Aorta (tissue), 5 donors: Measurements from ENCODE around the gene ALDOB. TPM values are rescaled to one million over a fixed set of nuclear protein-coding genes. Genes with fewer than 3 reads are reported as not detected.

ENCODE experiments used
- ATAC-seq: fragments of 200-7000 bp; cut with Tn5 transposase; one replicate; pipeline ENCODE4 v1.9.1; 2022; ENCODE audit warnings: moderate library complexity; ENCODE audit not compliant: low FRiP score
- DNase-seq, 2 donors: peaks; one replicate each; pipeline ENCODE4 v3.0.0-alpha.2; 2020
- H3K27ac ChIP-seq, 2 donors: one replicate each; pipeline ENCODE4 v1.5.1; 2013; ENCODE audit warnings: low read length in 2 of 2, mild to moderate bottlenecking in 2 of 2, moderate library complexity in 2 of 2, control low read depth in 1 of 2, inconsistent platforms in 1 of 2, low read depth in 1 of 2
- H3K27me3 ChIP-seq, 2 donors: one replicate each; pipeline ENCODE4 v1.6.1; 2013; ENCODE audit warnings: control low read depth in 1 of 2, low read length in 1 of 2, mild to moderate bottlenecking in 1 of 2, moderate library complexity in 1 of 2; ENCODE audit not compliant: insufficient read depth in 2 of 2, control insufficient read depth in 1 of 2
- H3K36me3 ChIP-seq, 2 donors: one replicate each; pipeline ENCODE4 v1.6.1; 2013; ENCODE audit warnings: control low read depth in 1 of 2, low read length in 1 of 2, mild to moderate bottlenecking in 1 of 2; ENCODE audit not compliant: insufficient read depth in 2 of 2, control insufficient read depth in 1 of 2
- H3K4me1 ChIP-seq, 2 donors: one replicate each; pipeline ENCODE4 v1.6.1; 2013; ENCODE audit warnings: low read length in 2 of 2, control low read depth in 1 of 2, mild to moderate bottlenecking in 1 of 2, moderate library complexity in 1 of 2; ENCODE audit not compliant: insufficient read depth in 2 of 2, control insufficient read depth in 1 of 2
- H3K4me3 ChIP-seq, 2 donors: one replicate each; pipeline ENCODE4 v1.5.1; 2013; ENCODE audit warnings: low read length in 2 of 2, control low read depth in 1 of 2, mild to moderate bottlenecking in 1 of 2
- H3K9me3 ChIP-seq: one replicate; pipeline ENCODE4 v1.6.1; 2013; ENCODE audit warnings: mild to moderate bottlenecking, low read length; ENCODE audit not compliant: control insufficient read depth
- WGBS, 2 donors: extraction: QIAGEN DNeasy Blood & Tissue Kit; methylation state at CpG; one replicate each; pipeline ENCODE4 v1.1.7; 2013; 5-methylcytosine and 5-hydroxymethylcytosine counted together
- intact Hi-C, 2 donors: fragments of 100-400 bp; cut with DNase I; formaldehyde crosslinking; loops; one replicate each; pipeline versions ENCODE4 v1.14.2 to v1.15.0; 2022
- polyA plus RNA-seq, 2 donors: library from polyadenylated mRNA; stranded (reverse); fragments of 200-250 nt; gene quantifications; one replicate each; pipeline ENCODE4 v1.2.3, GENCODE V29; 2013
- total RNA-seq, 2 donors: library from RNA; stranded (reverse); fragmentation: NEBNext Ultra II Directional; extraction: Animal tissue kit (Norgen Biotek cat#: 25700); gene quantifications; one replicate each; pipeline ENCODE4 v1.2.1, GENCODE V29; 2021
- donor health status: healthy with polysubstance abuse.
- donor health status: Bipolar disorder and iron deficiency.
- donor health status: DM: no; HTN: no; CAD: no.
- donor health status: DM: no; HTN: no; CAD: no.
- donor health status: DM: yes; HTN: yes; CAD: no.

ALDOB gene
- total and polyA plus RNA-seq, 4 donors, result 1.3 to 1,178 TPM; not detected in 2

GRCh38 chr9:101477214-101477613 lies 41.6 kb upstream of the ALDOB start:
- ATAC-seq (no peak), DNase-seq (no peak)
- H3K4me1 ChIP-seq, result peaks cover 0 to 3% of the 10 kb centered on the region in 2 donors
- no peak overlapping the region for H3K4me3 ChIP-seq
- peaks cover 6% of the 10 kb centered on the region in 2 donors for H3K36me3 ChIP-seq
- no peak overlapping the region for H3K27ac ChIP-seq
- H3K9me3 ChIP-seq, result no peaks in the 10 kb centered on the region
- intact Hi-C loops, result loop anchor here in 1 of 2 donors (10.0 kb wide), 1 partner anchor 62 kb away; no protein-coding TSS in a partner anchor
- no peaks in the 10 kb centered on the region for H3K27me3 ChIP-seq
- 69 to 73% methylated on average over 4 of the region's 4 CpGs for WGBS, 2 donors

DNA sequence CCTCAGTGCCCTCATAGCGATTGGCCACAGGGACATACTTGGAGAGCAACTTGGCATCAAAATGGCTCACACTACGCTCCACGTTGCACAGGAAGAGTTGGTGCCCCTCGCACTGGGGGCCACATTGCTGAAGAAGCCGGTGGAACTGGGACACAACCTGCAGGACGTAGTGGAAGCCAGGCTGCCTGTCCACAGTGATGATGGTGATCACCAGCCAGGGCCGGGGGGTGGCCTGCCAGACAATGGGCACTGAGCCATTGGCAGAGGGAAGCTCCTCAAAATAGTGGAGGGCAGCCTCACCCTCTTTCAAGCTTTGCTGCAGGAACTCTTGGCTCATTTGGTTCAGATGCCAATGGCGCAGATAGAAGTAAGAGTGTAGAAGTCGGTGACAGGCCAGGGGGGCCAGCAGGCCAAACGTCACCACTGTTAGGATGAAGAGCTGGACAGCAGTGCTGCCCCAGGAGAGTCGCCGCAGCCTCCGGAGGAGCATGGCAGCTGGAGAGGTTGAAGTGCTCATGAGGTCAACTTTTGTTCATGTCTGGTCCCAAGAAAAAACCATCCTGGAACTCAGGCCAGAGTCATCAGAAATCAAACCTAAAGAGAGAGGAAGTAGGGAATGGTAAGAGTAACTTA lies 41.1 kb upstream of the ALDOB start:
- H3K27me3 ChIP-seq, result no peaks in the 10 kb centered on the region
- no peak overlapping the region for H3K4me3 ChIP-seq
- DNase-seq (no peak), ATAC-seq (no peak)
- 94 to 95% methylated on average over 13 of the region's 13 CpGs for WGBS, 2 donors
- intact Hi-C loops, result loop anchor here in 1 of 2 donors (10.0 kb wide), 1 partner anchor 62 kb away; no protein-coding TSS in a partner anchor
- no peaks in the 10 kb centered on the region for H3K9me3 ChIP-seq
- H3K36me3 ChIP-seq, result peaks cover 6% of the 10 kb centered on the region in 2 donors
- H3K4me1 ChIP-seq, result peaks cover 0 to 3% of the 10 kb centered on the region in 2 donors
- no peak overlapping the region for H3K27ac ChIP-seq

- ATAC-seq (no peak), DNase-seq (no peak)
- WGBS, 2 donors, result 70 to 71% methylated on average over 1 of the region's 1 CpG
- H3K27ac ChIP-seq, result no peak overlapping the region
- intact Hi-C loops, result loop anchor here in 1 of 2 donors (10.0 kb wide), 1 partner anchor 58 kb away; no protein-coding TSS in a partner anchor
- no peaks in the 10 kb centered on the region for H3K9me3 ChIP-seq
- H3K27me3 ChIP-seq, result no peaks in the 10 kb centered on the region
- H3K36me3 ChIP-seq, result peaks cover 6 to 8% of the 10 kb centered on the region in 2 donors
- H3K4me3 ChIP-seq, result no peak overlapping the region
- peaks cover 0 to 3% of the 10 kb centered on the region in 2 donors for H3K4me1 ChIP-seq
Measured at GRCh38 chr9:101472891-101473290, 37.3 kb upstream of the ALDOB start.

DNA sequence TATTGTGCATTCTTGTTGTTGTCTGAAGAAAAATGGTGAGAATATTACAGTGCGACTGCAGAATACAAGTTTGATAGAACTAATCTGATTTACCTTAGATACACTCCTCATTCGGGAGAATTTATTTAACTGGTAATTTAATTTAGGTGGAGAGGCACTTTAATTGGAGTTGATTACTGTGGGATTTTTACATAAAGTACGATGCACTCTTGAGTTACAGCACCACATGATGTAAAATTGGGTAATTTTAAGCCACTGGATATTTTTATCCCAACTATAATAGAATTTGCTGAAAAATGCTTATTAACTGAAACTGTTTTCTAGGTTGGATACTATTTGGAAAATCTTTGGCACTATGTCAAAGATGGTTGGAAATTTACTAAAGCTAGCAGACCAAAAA lies 35.4 kb upstream of the ALDOB start:
- 94% methylated on average over 3 of the region's 3 CpGs for WGBS, 2 donors
- no peak overlapping the region for H3K4me3 ChIP-seq
- no peaks in the 10 kb centered on the region for H3K27me3 ChIP-seq
- peaks cover 6 to 8% of the 10 kb centered on the region in 2 donors for H3K36me3 ChIP-seq
- no peaks in the 10 kb centered on the region for H3K4me1 ChIP-seq
- intact Hi-C loops, result loop anchor here in 1 of 2 donors (10.0 kb wide), 1 partner anchor 56 kb away; no protein-coding TSS in a partner anchor
- no peaks in the 10 kb centered on the region for H3K9me3 ChIP-seq
- no peak for DNase-seq
- H3K27ac ChIP-seq, result no peak overlapping the region
- ATAC-seq, result no peak

GRCh38 chr9:101470021-101470420 lies 34.4 kb upstream of the ALDOB start:
- H3K27ac ChIP-seq, result no peak overlapping the region
- no peaks in the 10 kb centered on the region for H3K27me3 ChIP-seq
- intact Hi-C loops, result loop anchor here in 1 of 2 donors (10.0 kb wide), 1 partner anchor 55 kb away; no protein-coding TSS in a partner anchor
- no peaks in the 10 kb centered on the region for H3K9me3 ChIP-seq
- no peaks in the 10 kb centered on the region for H3K4me1 ChIP-seq
- H3K4me3 ChIP-seq, result no peak overlapping the region
- peaks cover 4% of the 10 kb centered on the region in 2 donors for H3K36me3 ChIP-seq
- ATAC-seq (no peak), DNase-seq (no peak)
- WGBS, 2 donors, result 67 to 68% methylated on average over 3 of the region's 3 CpGs

- ATAC-seq (no peak), DNase-seq (no peak)
- intact Hi-C loops, result no loop called here
- Histone ChIP-seq H3K4me3 (no peak overlapping the region), H3K27me3 (no peaks in the 10 kb centered on the region), H3K36me3 (peaks cover 0 to 3% of the 10 kb centered on the region in 2 donors), H3K27ac (no peak overlapping the region), H3K9me3 (no peaks in the 10 kb centered on the region), H3K4me1 (no peaks in the 10 kb centered on the region)
- WGBS, 2 donors, result 83 to 86% methylated on average over 2 of the region's 2 CpGs
Measured at GRCh38 chr9:101469026-101469425, 33.5 kb upstream of the ALDOB start.

DNA sequence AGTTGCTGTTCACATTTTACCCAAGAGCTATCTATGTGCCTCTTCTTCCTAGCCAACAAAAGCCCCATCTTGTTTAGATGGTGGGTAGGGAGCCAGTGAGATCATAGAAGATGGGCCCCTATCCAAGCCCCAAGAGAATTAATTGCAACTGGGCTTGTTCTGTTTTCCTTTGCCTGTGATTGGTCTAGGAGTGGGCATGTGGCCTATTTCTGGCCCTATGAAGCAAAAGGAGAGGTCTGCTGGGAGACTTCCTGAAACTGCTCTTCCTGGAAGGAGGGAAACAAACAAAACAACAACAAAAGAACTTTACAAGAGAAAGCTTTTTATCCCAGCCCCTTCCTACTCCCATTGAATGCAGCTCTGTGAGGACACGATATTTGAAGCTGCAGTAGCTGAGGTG lies 32.5 kb upstream of the ALDOB start:
- DNase-seq (no peak), ATAC-seq (no peak)
- 74% methylated on average over 1 of the region's 1 CpG for WGBS, 2 donors
- H3K27ac ChIP-seq, result no peak overlapping the region
- no peaks in the 10 kb centered on the region for H3K27me3 ChIP-seq
- intact Hi-C loops, result no loop called here
- no peak overlapping the region for H3K4me3 ChIP-seq
- no peaks in the 10 kb centered on the region for H3K9me3 ChIP-seq
- no peaks in the 10 kb centered on the region for H3K4me1 ChIP-seq
- H3K36me3 ChIP-seq, result peaks cover 0 to 2% of the 10 kb centered on the region in 2 donors

- intact Hi-C loops, result no loop called here
Measured at GRCh38 chr9:101467690-101468089, 32.1 kb upstream of the ALDOB start.

DNA sequence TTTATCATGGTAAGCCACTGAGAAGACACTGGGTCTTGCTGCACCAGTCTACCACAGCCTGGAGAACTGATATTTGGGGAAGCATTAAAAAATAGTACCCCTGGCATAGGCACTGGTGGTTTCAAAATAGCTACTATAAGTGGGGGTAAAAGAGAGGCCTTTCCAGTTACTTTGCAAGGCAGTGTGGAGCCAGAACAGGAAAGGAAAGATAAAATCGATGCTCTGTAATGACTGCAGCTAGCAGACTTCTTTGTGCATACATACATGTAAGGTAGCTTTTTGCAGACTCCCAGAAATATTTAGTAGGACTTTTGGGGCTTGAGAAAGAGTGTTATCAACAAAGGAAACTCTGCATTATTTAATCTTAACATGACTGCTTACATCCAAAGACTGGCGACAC lies 31.3 kb upstream of the ALDOB start:
- ATAC-seq (no peak), DNase-seq (no peak)
- Histone ChIP-seq H3K4me1 (no peaks in the 10 kb centered on the region), H3K9me3 (no peaks in the 10 kb centered on the region), H3K27me3 (no peaks in the 10 kb centered on the region), H3K4me3 (no peak overlapping the region), H3K36me3 (peaks cover 0 to 2% of the 10 kb centered on the region in 2 donors), H3K27ac (no peak overlapping the region)
- intact Hi-C loops, result no loop called here
- 90 to 94% methylated on average over 2 of the region's 2 CpGs for WGBS, 2 donors

More at GRCh38 chr9:101467690-101468089, 32.1 kb upstream of the ALDOB start:
- Histone ChIP-seq H3K27ac (no peak overlapping the region), H3K36me3 (peaks cover 0 to 2% of the 10 kb centered on the region in 2 donors), H3K4me1 (no peaks in the 10 kb centered on the region), H3K4me3 (no peak overlapping the region), H3K9me3 (no peaks in the 10 kb centered on the region), H3K27me3 (no peaks in the 10 kb centered on the region)
- ATAC-seq, result no peak
- DNase-seq, result no peak
- WGBS, 2 donors, result 91 to 93% methylated on average over 3 of the region's 3 CpGs
